ENCODE results near the gene ZBTB22.
"Not testable (repeated sequence)": the region's sequence is repeated elsewhere in the genome, so short reads cannot be mapped to it uniquely, and the experiment has no call there.

The ZBTB22 gene

DNA sequence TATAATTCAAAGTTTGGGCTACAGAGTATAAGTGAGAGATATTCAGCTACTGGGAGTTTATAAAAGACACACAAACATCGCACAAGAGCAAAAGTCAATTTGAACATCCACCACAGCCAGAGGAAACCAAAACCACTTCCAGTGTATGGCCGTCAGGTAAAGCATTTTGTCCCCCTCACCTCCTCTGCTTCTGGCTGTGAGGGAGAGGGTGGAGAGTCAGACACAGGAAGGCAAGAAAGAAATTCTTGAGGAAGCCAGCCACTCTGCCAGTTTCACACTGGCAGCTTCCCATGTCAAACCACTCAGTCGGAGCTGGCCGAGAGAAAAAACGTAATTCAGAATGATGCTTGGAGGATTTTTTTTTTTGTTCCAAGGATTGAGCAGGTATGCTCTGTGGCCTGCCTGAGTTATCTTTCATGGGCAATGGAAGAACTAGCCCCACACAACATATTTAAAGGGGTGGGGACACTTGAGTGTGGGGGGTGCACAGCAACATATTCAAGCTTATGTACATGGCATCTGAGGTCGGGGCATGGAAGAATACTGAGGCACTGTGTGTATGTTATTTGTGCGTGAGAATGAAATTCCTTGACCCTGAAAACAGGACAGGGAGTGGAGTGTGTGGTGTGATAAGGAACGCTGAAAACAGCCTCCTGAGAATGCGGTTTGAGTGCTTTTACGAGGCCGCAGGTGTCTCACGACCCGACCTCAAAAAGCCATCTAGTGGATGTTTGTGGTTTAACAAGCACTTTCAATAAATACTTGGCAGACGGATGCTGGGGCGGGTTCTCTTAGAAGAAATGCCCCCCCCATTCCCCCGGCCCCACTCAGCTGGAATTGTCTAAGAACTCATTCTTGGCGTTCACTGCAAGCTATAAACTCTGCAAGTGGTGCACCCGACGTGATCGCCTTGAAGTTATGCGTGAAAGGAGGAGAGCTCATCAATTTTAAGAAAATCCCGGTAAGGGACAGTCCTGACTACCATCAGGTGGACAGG is 27.5 kb upstream of the ZBTB22 start:
- Histone ChIP-seq H3K4me3 (ENCODE audit: low read length) (peak overlapping the region; percentile 3), H3K27me3 (ENCODE audit: control insufficient read depth, insufficient read depth, low read length) (no peaks in the 10 kb centered on the region), H3K9ac (ENCODE audit: low read length) (no peak overlapping the region), H3K36me3 (ENCODE audit: control insufficient read depth, insufficient read depth, low read length) (no peaks in the 10 kb centered on the region), H3K4me1 (ENCODE audit: control insufficient read depth, insufficient read depth, low read length) (no peaks in the 10 kb centered on the region), H3K27ac (ENCODE audit: low read depth, low read length) (no peak overlapping the region)

DNA sequence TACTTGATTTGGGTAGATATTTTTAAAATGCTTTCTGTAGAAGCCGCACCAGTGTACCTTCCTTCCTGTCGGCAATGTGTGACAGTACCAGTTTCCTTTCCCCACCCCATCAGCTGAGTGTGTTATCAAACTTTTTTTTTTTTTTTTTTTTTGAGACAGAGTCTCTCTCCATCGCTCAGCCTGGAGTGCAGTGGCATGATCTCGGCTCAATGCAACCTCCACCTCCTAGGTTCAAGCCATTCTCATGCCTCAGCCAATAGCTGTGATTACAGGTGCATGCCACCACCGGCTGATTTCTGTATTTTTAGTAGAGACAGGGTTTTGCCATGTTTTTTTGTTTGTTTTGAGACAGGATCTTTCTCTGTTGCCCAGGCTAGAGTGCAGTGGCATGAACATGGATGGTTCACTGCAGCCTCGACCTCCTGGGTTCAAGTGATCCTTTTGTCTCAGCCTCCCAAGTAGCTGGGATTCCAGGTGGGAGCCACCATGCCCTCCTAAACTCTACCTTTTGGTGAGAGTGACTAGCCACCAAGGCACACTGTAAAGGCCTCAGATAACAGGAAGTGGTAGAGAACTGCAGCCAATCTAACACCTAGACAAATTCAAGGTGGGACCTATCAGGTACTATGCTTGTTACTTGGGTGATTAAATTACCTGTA is 26.5 kb upstream of the ZBTB22 start:
- H3K4me3 ChIP-seq (ENCODE audit: low read length) = no peak overlapping the region
- H3K27ac ChIP-seq (ENCODE audit: low read depth, low read length) = no peak overlapping the region
- no peak overlapping the region for H3K9ac ChIP-seq (ENCODE audit: low read length)
- H3K4me1 ChIP-seq (ENCODE audit: control insufficient read depth, insufficient read depth, low read length) = no peaks in the 10 kb centered on the region
- H3K36me3 ChIP-seq (ENCODE audit: control insufficient read depth, insufficient read depth, low read length) = no peaks in the 10 kb centered on the region
- H3K27me3 ChIP-seq (ENCODE audit: control insufficient read depth, insufficient read depth, low read length) = no peaks in the 10 kb centered on the region

DNA sequence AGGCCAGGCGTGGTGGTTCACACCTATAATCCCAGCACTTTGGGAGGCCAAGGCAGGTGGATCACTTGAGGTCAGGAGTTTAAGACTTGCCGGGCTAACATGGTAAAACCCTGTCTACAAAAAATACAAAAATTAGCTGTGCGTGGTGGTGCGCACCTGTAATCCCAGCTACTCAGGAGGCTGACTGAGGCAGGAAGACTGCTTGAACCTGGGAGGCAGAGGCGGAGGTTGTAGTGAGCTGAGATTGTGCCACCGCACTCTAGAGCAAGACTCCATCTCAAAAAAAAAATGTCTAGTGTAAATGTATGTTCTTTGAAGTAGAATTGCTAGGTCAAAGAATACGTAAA is 26.0 kb upstream of the ZBTB22 start:
- not testable (repeated sequence) for H3K27ac ChIP-seq (ENCODE audit: low read depth, low read length); H3K4me3 ChIP-seq (ENCODE audit: low read length); H3K27me3 ChIP-seq (ENCODE audit: control insufficient read depth, insufficient read depth, low read length); H3K9ac ChIP-seq (ENCODE audit: low read length); H3K36me3 ChIP-seq (ENCODE audit: control insufficient read depth, insufficient read depth, low read length); H3K4me1 ChIP-seq (ENCODE audit: control insufficient read depth, insufficient read depth, low read length)

DNA sequence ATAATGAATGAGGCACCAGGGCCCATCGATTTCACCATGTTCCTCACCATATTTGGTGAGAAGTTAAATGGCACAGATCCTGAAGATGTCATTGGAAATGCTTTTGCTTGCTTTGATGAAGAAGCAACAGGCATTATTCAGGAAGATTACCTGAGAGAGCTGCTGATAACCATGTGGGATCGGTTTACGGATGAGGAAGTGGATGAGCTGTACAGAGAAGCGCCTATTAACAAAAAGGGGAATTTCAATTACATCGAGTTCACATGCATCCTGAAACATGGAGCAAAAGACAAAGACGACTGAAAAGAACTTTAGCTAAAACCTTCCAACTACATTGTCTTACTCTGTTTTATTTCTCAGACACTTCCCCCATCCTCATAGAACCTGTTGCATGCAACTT is 21.6 kb upstream of the ZBTB22 start:
- Histone ChIP-seq H3K27me3 (ENCODE audit: control insufficient read depth, insufficient read depth, low read length) (no peaks in the 10 kb centered on the region), H3K9ac (ENCODE audit: low read length) (no peak overlapping the region), H3K4me1 (ENCODE audit: control insufficient read depth, insufficient read depth, low read length) (no peaks in the 10 kb centered on the region), H3K36me3 (ENCODE audit: control insufficient read depth, insufficient read depth, low read length) (no peaks in the 10 kb centered on the region), H3K27ac (ENCODE audit: low read depth, low read length) (no peak overlapping the region), H3K4me3 (ENCODE audit: low read length) (no peak overlapping the region)

DNA sequence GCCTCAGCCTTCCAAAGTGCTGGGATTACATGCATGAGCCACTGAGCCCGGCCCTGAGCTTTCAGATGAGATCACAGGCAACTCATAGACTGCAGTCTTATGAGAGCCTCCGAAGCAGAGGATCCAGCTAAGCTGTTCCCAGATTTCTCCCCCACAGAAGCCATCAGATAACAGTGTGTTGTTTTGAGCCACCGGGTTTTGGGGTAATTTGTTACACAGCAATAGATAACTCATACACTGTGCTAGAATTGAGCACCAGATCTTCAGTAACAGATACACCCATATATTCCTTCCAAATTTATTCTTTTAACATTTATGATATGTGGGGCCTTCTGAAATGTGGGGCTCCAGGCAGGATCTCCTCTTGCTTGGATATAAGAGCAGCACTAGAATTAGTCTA is 19.0 kb upstream of the ZBTB22 start:
- H3K4me3 ChIP-seq (ENCODE audit: low read length) = no peak overlapping the region
- H3K27me3 ChIP-seq (ENCODE audit: control insufficient read depth, insufficient read depth, low read length) = no peaks in the 10 kb centered on the region
- no peak overlapping the region for H3K27ac ChIP-seq (ENCODE audit: low read depth, low read length)
- no peak overlapping the region for H3K9ac ChIP-seq (ENCODE audit: low read length)
- no peaks in the 10 kb centered on the region for H3K4me1 ChIP-seq (ENCODE audit: control insufficient read depth, insufficient read depth, low read length)
- H3K36me3 ChIP-seq (ENCODE audit: control insufficient read depth, insufficient read depth, low read length) = no peaks in the 10 kb centered on the region

DNA sequence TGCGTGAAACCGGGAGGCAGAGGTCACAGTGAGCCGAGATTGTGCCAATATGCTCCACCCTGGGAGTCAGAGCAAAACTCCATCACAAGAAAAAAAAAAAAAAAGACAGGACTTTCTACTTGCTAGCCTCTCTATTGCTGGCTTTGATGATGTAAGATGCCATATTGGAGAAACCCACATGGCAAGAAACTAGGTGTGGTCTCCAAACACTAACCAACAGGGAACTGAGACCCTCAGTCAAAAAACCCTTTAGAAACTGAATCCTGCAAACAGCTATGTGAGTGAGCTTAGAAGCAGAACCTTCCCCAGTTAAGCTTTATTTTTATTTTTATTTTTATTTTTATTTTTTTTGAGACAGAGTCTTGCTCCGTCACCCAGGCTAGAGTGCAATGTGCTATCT is 18.4 kb upstream of the ZBTB22 start:
- H3K36me3 ChIP-seq (ENCODE audit: control insufficient read depth, insufficient read depth, low read length) = no peaks in the 10 kb centered on the region
- H3K27ac ChIP-seq (ENCODE audit: low read depth, low read length) = no peak overlapping the region
- H3K4me1 ChIP-seq (ENCODE audit: control insufficient read depth, insufficient read depth, low read length) = no peaks in the 10 kb centered on the region
- no peak overlapping the region for H3K4me3 ChIP-seq (ENCODE audit: low read length)
- no peaks in the 10 kb centered on the region for H3K27me3 ChIP-seq (ENCODE audit: control insufficient read depth, insufficient read depth, low read length)
- H3K9ac ChIP-seq (ENCODE audit: low read length) = no peak overlapping the region

DNA sequence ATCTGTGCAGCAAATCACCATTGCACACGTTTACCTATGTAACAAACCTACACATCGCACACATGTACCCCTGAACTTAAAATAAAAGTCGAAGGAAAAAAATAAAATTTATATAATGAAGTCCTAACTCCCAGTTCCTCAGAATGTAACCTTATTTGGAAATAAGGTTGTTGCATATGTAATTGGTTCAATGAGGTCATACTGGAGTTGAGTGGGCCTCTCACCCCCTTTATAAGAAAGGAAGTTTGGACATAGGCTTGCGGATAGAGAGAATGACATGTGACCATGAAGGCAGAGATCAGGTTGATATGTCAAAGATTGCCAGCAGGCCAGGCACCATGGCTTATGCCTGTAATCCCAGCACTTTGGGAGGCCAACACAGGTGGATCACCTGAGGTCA is 16.1 kb upstream of the ZBTB22 start:
- Histone ChIP-seq H3K4me1 (ENCODE audit: control insufficient read depth, insufficient read depth, low read length) (no peaks in the 10 kb centered on the region), H3K4me3 (ENCODE audit: low read length) (no peak overlapping the region), H3K27ac (ENCODE audit: low read depth, low read length) (no peak overlapping the region), H3K9ac (ENCODE audit: low read length) (no peak overlapping the region), H3K27me3 (ENCODE audit: control insufficient read depth, insufficient read depth, low read length) (no peaks in the 10 kb centered on the region), H3K36me3 (ENCODE audit: control insufficient read depth, insufficient read depth, low read length) (no peaks in the 10 kb centered on the region)

DNA sequence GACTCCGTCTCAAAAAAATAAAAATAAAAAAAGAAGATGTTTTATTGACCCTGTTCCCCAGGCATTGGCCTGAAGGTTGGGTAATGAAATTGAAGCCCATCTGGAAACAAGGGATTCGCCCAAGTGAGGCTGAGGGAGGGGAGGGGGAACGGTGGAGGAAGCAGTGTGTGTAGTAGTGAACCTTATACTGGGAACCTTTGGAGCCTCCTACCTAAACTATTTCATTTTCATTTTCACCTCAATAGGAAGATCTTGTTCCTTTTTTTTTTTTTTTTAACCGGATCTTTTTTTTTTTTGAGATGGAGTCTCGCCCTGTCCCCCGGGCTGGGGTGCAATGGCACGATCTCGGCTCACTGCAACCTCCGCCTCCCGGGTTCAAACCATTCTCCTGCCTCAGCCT is 13.2 kb upstream of the ZBTB22 start:
- no peak overlapping the region for H3K4me3 ChIP-seq (ENCODE audit: low read length)
- H3K27ac ChIP-seq (ENCODE audit: low read depth, low read length) = no peak overlapping the region
- H3K4me1 ChIP-seq (ENCODE audit: control insufficient read depth, insufficient read depth, low read length) = no peaks in the 10 kb centered on the region
- H3K36me3 ChIP-seq (ENCODE audit: control insufficient read depth, insufficient read depth, low read length) = no peaks in the 10 kb centered on the region
- no peaks in the 10 kb centered on the region for H3K27me3 ChIP-seq (ENCODE audit: control insufficient read depth, insufficient read depth, low read length)
- H3K9ac ChIP-seq (ENCODE audit: low read length) = no peak overlapping the region

DNA sequence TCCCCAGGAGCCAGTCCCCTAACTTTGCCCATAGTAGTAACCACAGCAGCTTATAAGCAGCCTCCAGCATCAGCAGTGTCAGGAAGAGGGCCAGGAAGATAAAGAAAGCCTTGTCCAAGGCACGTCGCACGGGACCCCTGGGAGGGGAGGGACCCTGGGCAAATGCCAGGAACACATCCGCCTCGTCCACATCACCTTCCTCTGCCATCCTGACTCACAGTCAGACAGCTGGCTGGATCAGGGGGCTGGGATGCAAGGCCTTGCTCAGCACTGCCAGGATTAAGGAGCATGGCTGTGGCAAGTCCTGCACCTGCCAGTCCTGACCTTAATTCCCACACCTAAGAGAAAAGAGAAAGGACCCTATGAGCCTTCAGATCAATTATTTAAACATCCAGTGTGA is 11.5 kb upstream of the ZBTB22 start:
- H3K9ac ChIP-seq (ENCODE audit: low read length) = no peak overlapping the region
- no peaks in the 10 kb centered on the region for H3K4me1 ChIP-seq (ENCODE audit: control insufficient read depth, insufficient read depth, low read length)
- no peaks in the 10 kb centered on the region for H3K27me3 ChIP-seq (ENCODE audit: control insufficient read depth, insufficient read depth, low read length)
- no peak overlapping the region for H3K4me3 ChIP-seq (ENCODE audit: low read length)
- no peaks in the 10 kb centered on the region for H3K36me3 ChIP-seq (ENCODE audit: control insufficient read depth, insufficient read depth, low read length)
- no peak overlapping the region for H3K27ac ChIP-seq (ENCODE audit: low read depth, low read length)

DNA sequence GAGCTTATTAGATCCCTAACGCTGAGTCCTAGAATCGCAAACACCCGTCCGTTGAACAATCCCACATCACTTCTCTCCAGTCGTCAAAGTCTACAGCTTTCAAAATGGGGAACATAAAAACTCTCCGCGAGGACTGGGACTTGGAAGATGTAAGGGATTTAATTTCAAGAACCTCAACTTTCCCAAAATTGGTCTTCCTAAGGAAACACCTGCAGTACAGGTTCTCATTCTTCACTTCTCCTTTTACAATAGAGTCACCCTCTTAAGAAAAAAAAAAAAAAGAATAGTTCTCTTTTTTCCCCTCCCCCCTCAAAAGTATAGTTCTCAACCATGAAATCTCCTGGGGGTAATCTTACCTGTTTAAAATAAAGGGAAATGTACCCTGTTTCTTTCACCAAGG is 6.6 kb upstream of the ZBTB22 start:
- peak overlapping the region; percentile 75 for H3K4me3 ChIP-seq (ENCODE audit: low read length)
- peaks cover 12% of the 10 kb centered on the region for H3K36me3 ChIP-seq (ENCODE audit: control insufficient read depth, insufficient read depth, low read length)
- H3K27me3 ChIP-seq (ENCODE audit: control insufficient read depth, insufficient read depth, low read length) = no peaks in the 10 kb centered on the region
- H3K27ac ChIP-seq (ENCODE audit: low read depth, low read length) = no peak overlapping the region
- peaks cover 4% of the 10 kb centered on the region for H3K4me1 ChIP-seq (ENCODE audit: control insufficient read depth, insufficient read depth, low read length)
- H3K9ac ChIP-seq (ENCODE audit: low read length) = no peak overlapping the region

DNA sequence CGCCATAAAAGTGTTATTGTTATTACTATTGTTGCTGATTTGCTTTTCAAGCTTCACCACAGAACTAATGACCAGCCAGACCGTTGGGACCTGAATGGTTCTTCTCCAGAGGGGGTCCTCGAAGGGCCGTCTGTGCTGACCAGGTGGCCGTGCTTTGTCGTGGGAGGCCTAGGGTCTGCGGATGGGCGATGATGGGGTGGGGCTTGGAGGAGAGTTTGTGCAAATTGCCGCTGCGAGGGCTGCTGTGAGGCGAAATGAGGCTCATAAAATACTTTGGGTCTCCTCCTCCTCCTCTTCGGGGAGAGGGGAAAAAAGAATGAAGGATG is 6.0 kb upstream of the ZBTB22 start:
- H3K27me3 ChIP-seq (ENCODE audit: control insufficient read depth, insufficient read depth, low read length) = no peaks in the 10 kb centered on the region
- peak overlapping the region; percentile 85 for H3K27ac ChIP-seq (ENCODE audit: low read depth, low read length)
- H3K4me3 ChIP-seq (ENCODE audit: low read length) = peak overlapping the region; percentile 75
- H3K9ac ChIP-seq (ENCODE audit: low read length) = no peak overlapping the region
- H3K4me1 ChIP-seq (ENCODE audit: control insufficient read depth, insufficient read depth, low read length) = peaks cover 4% of the 10 kb centered on the region
- peaks cover 17% of the 10 kb centered on the region for H3K36me3 ChIP-seq (ENCODE audit: control insufficient read depth, insufficient read depth, low read length)

DNA sequence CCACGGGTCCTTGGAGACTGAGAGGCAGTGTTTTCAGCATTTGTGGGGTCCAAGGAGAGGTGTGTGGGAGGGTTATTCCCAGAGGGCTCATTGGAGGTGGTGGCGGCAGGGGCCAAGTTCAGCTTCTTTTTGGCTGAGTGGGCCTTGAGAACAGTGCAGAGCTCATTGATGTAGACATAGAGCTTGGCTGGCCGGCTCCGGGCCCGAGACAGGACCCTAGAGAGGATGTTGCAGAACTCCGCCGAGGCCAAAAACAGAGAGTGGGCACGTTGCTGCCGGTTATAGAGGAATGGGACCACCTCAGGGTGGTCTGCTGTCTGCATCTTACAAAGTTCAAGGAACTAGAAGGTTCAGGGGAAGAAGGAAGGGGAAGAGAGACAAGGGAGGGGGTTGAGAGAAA is 3.7 kb upstream of the ZBTB22 start:
- Histone ChIP-seq H3K4me1 (ENCODE audit: control insufficient read depth, insufficient read depth, low read length) (peaks cover 7% of the 10 kb centered on the region), H3K36me3 (ENCODE audit: control insufficient read depth, insufficient read depth, low read length) (peaks cover 17% of the 10 kb centered on the region), H3K9ac (ENCODE audit: low read length) (no peak overlapping the region), H3K27me3 (ENCODE audit: control insufficient read depth, insufficient read depth, low read length) (no peaks in the 10 kb centered on the region), H3K27ac (ENCODE audit: low read depth, low read length) (no peak overlapping the region), H3K4me3 (ENCODE audit: low read length) (peak overlapping the region; percentile 75)

Measured in rectal smooth muscle tissue (tissue), 1 donor.